Stimulated activated CD4-positive, alpha-beta T cell treated with anti-CD3 and anti-CD28 coated beads, TNF-alpha, amount 100 ng/mL, for 1 hour (primary cell): ENCODE results near the gene NOPCHAP1.
"Not testable (repeated sequence)": the region's sequence is repeated elsewhere in the genome, so short reads cannot be mapped to it uniquely, and the experiment has no call there.

ENCODE experiments used
- DNase-seq, 3 donors: peaks; one replicate each; pipeline ENCODE4 v3.0.0-alpha.2; 2020; ENCODE audit warnings: low read depth in 3 of 3, low spot score in 1 of 3

The NOPCHAP1 gene, protein sequence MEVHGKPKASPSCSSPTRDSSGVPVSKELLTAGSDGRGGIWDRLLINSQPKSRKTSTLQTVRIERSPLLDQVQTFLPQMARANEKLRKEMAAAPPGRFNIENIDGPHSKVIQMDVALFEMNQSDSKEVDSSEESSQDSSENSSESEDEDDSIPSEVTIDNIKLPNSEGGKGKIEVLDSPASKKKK

DNA sequence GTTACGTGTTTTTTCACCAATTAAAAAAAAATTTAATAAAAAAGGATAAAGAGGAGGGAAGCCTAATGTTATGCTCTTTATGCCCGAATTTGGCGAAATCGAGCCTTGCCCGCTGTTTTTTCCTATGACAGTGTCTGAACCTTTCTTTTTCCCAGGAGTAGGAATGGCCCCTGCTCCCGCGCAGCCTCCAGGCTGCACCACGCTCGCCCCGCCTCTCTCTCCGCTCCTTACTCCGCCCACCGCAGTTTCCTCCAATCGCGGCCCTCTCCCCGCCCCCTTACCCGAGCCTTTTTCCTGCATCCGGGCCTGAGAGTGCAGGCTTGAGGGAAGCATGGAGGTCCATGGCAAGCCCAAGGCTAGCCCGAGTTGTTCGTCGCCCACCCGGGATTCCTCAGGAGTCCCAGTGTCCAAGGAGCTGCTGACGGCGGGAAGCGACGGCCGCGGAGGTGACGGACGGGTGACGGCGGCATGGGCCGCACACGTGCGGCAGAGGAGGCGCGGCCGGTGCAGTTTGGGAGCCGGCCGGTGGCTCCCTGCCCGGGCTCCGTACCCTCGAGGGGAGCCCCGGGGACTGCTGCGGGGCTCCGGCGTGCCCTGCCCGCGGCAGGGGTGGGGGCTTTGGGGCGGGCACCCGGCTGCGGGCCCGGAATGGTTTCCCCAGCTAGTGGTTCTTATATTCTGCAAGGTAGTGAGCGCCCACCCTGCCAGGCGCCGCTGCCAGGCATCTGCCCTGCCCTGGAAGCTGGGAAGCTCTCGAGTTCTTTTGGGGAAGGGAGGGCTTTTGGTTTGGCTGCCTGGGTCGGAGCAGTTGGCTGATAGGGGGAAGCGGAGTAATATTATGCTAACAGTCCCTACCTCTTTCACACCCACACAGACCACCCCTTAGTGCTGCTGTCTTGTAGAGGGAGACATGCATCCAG lies at the start of gene NOPCHAP1:
Gene NOPCHAP1, plus strand, starts transcription at position 295 of the 920 bp plus-strand sequence. Its CDS starts 37 bp downstream, at position 332.
- peak; percentile 48 to 73 (median 54) for DNase-seq

DNA sequence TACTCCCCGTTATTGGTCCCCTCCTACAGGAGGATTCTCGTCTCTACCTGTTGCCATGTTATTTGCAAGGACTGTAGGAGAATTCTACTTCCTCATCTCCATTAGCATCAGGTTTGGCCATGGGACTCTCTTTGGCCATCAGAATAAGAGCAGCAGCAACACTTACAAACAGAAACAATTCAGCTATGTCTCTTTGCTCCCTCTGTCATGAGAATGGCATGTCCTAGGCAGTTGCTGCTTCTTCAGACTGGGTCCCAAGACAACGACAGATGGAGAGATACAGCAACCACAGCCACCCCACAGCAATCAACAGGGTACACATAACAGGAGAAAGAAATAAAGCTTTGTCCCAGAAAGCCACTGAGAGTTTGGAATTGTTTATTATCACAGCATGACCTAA lies 47.7 kb upstream of the NOPCHAP1 start:
- no peak for DNase-seq

DNA sequence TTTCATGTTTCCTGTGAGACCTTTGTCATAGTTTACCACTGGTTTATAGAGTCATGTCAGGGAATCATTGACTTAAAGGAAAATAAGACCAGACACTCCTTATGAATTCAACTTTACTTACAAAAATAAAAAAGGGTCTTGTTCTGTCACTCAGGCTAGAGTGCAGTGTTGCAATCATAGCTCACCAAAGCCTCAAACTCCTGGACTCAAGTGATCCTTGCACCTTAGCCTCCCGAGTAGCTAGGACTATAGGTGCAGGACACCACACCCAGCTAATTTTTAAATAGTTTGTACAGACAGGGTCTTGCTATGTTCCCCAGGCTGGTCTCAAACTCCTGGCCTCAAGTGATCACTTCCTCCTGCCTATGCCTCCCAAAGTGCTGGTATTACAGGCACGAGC lies 47.0 kb upstream of the NOPCHAP1 start:
- no peak for DNase-seq

DNA sequence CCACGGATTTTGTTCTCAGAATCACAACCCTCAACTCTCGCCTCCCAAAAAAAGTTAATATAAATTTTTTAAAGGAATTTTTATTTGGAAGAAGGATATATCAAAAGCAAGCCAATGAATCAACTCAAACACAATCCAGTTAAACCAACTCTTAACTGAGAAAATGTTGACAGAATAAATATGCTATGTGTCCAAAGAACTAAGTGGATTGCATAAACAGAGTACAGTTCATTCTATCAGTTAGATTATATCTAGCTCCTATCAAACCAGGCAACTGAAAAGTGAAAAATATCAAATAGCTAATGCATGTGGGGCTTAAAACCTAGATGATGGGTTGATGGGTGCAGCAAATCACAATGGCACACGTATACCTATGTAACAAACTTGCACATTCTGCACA lies 44.7 kb upstream of the NOPCHAP1 start:
- no peak for DNase-seq

DNA sequence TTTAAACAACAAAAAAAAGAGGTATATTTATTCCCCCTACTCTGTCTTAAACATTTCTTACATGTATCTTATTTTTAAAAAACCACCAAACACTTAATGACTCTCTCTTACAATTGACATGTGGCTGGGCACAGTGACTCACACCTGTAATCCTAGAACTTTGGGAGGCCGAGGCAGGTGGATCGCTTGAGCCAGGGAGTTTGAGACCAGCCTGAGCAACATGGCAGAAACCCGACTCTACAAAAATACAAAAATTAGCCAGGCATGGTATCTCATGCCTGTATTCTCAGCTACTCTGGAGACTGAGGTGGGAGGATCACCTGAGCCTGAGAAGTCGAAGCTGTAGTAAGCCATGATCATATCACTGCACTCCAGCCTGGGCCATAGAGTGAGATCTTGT lies 44.0 kb upstream of the NOPCHAP1 start:
- DNase-seq, result no peak

DNA sequence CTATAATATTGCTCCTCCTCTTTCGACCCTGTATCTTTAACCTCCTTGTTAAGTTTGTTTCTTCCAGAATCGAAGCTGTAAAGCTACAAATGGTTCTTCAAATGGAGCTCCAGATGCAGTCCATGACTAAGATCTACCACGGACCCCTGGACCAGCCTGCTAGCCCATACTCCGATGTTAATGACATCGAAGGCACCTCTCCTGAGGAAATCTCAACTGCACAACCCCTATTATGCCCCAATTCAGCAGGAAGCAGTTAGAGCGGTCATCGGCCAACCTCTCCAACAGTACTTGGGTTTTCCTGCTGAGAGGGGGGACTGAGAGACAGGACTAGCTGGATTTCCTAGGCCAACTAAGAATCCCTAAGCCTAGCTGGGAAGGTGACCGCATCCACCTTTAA lies 42.7 kb upstream of the NOPCHAP1 start:
- DNase-seq, result not testable (repeated sequence)

DNA sequence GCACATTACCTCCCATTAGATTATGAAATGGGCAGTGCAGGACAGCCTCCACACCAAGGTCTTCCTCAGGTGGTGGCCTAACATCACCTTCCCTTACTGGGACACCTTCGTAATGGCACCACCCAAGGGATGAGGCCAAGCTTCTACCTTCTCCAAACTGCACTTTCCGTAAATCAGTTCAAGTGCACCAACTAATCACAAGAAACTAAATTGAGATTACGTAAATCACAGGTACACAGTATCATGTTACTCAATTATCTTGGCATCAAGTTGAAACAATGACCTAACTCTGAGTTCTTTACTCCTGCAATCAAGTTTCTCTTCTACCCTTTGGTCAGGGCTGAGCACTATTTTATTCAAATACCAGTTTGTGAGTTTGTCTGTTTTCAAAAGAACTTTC lies 41.9 kb upstream of the NOPCHAP1 start:
- DNase-seq, result no peak

DNA sequence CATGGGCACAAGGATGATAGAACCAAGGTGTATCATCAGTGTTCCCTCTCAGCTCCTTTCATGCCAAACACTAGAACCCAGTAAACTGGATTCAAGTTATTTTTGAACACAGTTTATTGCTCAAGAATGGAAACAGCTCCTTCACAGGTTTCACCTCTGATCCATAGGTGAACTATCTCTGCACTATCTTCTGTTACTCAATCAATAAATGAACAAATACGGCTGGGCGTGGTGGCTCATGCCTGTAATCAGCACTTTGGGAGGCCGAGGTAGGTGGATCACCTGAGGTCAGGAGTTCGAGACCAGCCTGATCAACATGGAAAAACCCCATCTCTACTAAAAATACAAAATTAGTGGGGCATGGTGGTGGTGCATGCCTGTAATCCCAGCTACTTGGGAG lies 37.4 kb upstream of the NOPCHAP1 start:
- not testable (repeated sequence) for DNase-seq

DNA sequence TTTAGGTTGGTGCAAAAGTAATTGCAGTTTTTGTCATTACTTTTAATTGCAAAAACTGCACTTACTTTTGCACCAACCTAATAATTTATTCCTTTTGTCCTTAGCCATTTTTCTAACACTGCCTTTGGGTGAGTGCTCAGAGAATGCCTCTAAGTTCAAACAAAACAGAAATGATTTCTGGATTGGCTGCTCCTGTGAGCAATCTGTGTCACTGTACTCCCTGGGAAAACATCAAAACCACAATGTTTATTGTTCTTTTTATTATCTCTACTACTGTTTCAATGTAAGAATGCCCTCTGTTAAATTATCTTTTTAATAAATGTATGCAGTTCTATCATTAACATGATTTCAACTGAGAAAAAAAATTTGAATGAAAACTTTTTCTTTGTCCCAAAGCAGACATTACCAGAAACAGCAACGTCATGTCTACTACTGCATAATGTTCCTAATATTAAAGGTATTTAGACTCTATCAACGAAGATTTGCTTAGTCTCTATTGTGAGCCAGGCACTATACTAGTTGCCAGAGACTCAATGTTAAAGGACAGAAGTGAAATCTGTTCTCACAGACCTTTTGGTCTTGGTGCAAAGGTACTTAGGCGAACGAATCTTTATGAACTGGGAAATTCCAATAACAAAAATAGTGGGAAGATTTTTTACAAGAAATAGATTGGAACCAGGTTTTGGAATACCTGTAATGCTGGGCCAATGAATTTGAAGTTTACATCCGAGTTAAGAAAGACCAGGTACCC lies 34.2 kb upstream of the NOPCHAP1 start:
- no peak for DNase-seq

DNA sequence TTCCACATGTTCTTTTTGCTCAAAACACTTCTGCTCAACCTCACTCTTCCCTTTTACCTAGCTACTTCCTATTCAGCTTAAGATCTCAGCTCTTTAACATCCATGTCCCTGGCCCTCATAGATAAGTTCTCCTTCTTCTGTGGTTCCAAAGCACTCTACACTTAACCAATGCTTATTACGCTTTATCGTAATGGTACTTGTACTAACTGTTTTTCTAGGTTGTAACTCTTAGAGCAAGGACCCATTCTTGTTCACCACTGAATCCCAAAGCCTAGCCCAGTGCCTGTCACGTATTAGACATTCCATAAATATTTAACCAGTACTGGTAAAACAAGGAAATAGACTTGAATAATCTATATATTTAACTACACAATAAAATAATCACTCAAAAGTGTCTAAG lies 33.3 kb upstream of the NOPCHAP1 start:
- no peak for DNase-seq

DNA sequence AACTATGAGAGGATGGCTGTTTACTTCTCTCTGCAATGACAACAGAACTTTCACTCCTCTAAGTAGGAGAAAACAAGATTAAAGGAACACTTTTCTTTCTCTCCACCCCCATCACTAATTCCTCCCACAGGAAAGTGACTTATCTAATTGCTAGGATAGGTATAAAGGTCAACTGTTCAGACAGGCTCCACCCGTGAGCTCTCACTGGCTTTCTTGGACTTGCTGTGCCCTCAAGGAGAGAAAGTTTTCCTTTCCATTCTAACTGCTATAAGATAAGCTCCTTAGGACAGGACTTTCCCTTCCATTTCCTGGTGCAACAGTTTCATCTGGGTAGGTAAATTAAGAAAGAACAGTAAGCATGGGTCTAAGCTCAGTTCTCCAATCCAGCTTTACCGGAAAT lies 32.8 kb upstream of the NOPCHAP1 start:
- no peak for DNase-seq

DNA sequence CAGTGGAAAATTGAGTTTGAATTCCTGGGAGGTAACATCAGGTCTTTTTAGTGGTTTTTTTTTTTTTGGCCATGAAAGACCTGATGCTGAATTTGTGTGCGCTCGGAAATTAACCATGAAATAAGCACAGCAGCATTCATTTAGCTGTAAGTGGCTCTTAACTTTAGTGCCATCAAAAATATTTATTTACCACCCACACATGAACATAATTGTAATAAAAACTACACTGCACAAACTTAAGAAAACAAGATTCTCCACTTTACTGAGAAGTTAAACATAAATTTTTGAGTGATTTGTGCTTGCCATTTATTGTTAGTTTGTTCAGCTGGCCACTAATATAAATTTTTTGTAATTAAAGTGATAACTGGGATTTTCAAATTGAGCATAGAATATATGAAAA lies 30.4 kb upstream of the NOPCHAP1 start:
- DNase-seq, result no peak

DNA sequence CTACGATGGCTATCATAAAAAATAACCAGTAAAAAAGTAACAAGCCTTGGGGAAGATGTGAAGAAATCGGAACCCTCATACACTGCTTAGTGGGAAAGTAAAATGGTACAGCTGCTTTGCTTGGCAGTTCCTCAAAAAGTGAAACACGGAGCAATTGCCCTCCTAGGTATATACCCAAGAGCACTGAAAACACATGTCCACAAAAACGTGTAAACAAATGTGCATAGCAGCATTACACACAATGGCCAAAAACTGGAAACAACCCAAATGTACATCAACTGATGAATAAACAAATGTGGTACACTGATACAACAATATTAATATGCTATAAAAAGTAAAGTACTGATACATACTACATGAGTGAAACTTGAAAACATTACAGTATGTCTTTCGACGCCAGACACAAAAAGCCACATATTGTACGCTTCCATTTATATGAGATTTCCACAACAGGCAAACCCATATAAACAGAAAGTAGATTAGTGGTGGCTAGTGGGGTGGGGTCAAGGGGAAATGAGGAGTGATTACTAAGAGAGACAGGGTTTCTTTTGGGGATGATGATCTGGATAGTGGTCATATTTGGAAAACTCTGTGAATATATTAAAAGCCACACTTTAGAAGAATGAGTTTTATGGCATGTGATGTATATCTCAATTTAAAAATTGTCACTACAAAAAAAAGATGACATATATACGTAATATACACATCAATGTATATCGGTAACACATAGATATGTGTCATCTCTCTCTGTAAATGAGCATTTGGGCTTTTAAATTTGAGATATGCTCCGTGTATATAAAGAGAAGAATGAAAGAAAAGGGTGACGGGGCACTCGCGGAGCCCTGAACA lies 29.0 kb upstream of the NOPCHAP1 start:
- DNase-seq, result no peak

DNA sequence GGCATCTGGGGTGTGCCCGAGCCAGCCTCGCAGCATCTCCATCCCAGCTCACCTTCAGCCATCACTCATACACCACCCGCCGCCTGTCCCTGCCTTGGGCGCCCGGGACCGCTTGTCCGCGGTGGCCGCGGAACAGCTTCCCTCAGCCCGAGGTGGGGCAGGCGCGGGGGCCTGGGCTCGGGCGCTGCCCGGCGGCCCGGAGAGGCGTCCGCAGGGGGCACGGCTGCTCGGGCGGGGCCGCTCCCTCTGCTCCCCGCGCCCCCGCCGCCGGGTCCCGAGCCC lies 28.5 kb upstream of the NOPCHAP1 start:
- peak in 1 of 3 donors; percentile 27 for DNase-seq

DNA sequence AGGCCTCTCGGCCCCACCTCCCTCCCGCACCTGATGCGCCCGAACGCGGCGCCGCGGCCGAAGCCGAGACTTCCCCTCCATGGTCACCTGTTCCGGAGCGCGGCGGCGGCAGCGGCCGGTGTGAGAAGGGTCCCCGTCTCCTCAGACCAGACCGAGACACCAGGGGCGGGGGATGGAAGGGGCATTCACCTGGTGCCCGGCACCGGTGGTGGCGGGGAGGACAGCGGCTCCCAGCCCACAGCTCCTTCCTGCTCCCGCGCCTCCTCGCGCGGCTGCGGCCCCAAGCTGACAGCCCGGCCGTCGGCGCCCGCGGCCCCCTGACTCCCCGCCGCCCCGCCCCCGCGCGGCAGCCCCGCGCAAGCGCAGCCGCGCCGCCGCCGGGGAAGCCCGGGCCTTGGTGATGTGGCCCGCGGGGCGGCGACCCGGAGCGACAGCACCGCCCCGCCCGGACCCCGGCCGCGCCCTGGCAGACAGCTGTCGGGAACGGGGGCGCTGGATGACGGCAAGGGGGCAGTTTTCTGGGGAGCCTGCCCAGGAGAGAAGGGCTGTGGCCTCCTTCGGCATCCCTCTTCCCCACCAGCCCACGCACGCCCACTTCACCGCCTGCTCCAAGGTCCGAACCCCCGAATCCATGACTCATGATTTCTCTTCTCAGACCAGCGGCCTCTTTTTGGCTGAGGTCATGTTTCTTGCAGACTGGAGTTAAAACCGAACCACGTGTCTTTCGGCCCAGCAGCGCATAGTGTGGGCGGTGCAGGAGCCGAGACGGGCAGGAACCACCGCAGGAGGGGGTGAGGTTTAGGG lies 27.9 kb upstream of the NOPCHAP1 start, which contains the start of gene SLC41A2:
Gene SLC41A2, minus strand, starts transcription at position 290 of the 804 bp plus-strand sequence. CDS start 29,763 bp downstream, outside the sequence.
- peak; percentile 42 to 69 (median 53) for DNase-seq

DNA sequence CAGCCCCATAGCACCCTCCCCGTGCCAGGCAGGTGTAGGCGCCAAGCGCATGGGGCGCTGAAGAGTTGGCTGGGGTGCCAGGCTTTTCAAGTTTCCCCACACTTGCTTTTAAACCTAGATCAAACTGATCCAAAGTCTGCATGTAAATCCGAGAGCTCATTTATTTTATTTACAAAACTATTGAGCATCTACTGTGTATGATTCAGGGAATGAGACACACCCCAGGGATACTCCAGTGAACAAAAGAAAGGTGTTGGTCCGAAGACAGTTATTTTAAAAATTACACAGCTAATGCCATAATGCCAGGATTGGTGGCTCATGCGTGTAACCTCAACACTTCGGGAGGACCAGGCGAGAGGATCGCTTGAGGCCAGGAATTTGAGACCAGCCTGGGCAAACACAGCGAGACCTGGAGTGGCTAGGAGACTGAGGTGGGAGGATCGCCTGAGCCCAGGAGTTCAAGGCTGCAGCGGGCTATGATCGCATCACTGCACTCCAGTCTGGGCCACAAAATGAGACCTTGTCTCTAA lies 27.2 kb upstream of the NOPCHAP1 start:
- no peak for DNase-seq

DNA sequence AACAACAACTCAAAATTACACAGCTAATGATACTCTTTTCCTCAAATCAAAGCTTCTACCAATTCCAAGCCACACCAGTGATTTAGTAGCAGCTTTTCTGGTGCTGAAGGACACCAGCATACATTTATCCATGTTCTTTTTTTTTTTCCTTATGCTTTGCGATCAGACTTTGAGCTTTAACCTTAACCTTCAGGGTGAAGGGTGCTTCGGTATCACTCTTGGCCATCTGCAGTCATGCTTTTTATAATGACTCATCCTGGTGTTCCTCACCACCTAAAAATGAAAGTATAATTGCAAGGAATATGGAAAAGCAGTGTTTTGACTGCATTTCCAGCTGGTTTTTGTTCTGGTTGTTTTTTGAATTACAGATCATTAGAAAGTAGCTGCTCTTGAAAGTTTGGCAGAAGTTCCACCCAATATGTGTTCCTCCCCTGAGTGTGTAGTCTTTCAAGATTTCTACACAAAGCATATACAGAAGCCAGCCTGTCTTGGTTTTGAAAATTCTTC lies 26.7 kb upstream of the NOPCHAP1 start:
- DNase-seq, result no peak

DNA sequence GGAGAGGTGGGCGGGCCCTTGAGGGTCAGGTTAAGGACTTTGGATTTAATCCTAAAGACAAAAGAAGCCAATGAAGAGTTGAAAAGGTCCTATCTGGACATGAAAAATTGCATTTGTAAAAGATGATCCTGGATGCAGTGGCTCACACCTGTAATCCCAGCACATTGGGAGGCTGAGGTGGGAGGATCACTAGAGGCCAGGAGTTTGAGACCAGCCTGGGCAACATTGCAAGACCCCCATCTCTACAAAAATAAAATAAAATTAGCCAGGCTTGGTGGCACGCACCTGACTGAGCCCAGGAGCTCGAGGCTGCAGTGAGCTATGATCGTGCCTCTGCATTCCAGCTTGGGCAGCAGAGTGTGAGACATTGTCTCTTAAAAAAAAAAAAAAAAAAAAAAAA lies 25.7 kb upstream of the NOPCHAP1 start:
- DNase-seq, result no peak

DNA sequence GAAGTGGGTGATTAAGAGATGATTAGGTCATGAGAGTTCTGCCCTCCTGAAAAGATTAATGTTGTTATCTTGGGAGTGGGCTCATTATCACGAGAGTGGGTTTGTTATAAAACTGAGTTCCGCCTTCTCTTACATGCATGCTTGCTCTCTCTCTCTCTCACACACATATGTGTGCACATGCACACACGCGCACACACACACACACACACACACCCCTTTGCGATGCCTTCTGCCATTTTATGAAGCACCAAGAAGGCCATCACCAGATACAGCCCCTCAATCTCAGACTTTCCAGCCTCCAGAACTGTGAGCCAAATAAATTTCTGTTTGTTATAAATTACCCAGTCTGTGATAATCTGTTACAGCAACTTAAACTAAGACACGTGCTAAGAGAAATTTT lies 22.4 kb upstream of the NOPCHAP1 start:
- DNase-seq, result no peak
